ENCODE results near the gene NAA80.

NAA80 gene

DNA sequence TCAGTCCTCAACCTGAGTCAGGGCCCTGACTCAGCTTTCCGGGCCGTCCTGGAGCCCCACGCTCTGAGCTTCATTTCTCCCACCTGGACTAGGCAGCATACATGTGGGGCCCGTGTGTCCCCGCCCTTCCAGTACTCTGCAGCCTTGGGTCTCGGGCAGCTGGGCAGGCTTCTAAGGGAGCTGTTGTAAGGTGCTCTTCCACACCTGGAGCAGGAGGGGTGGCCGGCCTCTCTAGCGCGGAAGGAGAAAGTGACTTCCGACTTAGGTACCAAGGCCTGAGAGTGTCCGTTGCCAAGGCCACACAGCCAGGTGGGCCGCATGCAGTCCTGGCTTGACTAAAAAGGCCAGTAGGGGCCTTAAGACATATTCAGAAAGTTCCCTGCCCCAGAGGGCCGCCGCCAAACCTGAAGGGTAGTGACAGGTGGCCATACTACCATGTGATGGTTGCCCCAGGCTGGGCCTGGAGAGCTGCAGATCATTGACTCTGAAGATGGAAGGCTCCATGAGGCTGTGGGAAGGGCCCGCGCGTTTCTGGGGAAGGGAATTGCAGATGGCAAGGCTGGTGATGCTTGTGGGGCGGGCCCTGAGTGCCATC, 39.7 kb downstream of the NAA80 start:
- Histone ChIP-seq H3K4me3 (ENCODE audit: low read length) (peak overlapping the region; percentile 66), H3K79me2 (ENCODE audit: control insufficient read depth, low read length) (no peaks in the 10 kb centered on the region), H3K27me3 (ENCODE audit: control insufficient read depth, low read length) (no peaks in the 10 kb centered on the region), H3K9me2 (replicated peaks; ENCODE audit: control insufficient read depth, low read length) (no peaks in the 10 kb centered on the region), H3K36me3 (ENCODE audit: control insufficient read depth, low read length) (peaks cover 30% of the 10 kb centered on the region), H3F3A (ENCODE audit: control insufficient read depth, insufficient read depth) (no peaks in the 10 kb centered on the region; the same call in 1 of the 2 replicates), H4K20me1 (ENCODE audit: control insufficient read depth, insufficient read depth, low read depth, low read length) (no peaks in the 10 kb centered on the region), H3K4me1 (ENCODE audit: control insufficient read depth, low read length) (peaks cover 10% of the 10 kb centered on the region), H3K27ac (ENCODE audit: low read depth, low read length) (no peak overlapping the region), H3K9me3 (ENCODE audit: control insufficient read depth, insufficient read depth, low read length) (no peaks in the 10 kb centered on the region), H3K4me2 (ENCODE audit: low read length) (peak overlapping the region; percentile 69)
- TF ChIP-seq, protein P1, sequence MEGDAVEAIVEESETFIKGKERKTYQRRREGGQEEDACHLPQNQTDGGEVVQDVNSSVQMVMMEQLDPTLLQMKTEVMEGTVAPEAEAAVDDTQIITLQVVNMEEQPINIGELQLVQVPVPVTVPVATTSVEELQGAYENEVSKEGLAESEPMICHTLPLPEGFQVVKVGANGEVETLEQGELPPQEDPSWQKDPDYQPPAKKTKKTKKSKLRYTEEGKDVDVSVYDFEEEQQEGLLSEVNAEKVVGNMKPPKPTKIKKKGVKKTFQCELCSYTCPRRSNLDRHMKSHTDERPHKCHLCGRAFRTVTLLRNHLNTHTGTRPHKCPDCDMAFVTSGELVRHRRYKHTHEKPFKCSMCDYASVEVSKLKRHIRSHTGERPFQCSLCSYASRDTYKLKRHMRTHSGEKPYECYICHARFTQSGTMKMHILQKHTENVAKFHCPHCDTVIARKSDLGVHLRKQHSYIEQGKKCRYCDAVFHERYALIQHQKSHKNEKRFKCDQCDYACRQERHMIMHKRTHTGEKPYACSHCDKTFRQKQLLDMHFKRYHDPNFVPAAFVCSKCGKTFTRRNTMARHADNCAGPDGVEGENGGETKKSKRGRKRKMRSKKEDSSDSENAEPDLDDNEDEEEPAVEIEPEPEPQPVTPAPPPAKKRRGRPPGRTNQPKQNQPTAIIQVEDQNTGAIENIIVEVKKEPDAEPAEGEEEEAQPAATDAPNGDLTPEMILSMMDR (IDR thresholded peaks at IDR 0.05; ENCODE audit: low read depth, low read length, poor library complexity, severe bottlenecking): no peak
- TF ChIP-seq EZH2phosphoT487 (IDR thresholded peaks at IDR 0.05; ENCODE audit: borderline replicate concordance, low read length): no peak

DNA sequence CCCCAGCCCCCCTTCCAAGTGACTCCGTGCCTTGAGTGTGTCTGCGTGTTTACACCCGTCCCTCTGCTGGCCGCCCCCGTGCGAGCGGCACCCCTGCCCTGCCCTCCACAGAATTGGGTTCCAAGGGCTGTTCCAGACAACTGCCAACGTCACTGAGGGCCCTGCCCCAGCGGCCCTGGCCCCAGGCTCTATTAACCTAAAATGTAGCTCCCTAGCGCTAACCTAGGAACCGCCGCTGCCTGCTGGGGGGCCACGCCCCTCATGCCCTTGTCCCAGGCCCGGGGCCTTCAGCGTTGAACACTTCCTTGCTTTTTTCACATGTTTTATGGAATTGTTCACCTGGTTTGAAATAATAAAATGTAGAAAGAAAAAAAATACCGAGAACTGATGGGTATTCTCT, 40.2 kb downstream of the NAA80 start:
- Histone ChIP-seq H3K4me3 (ENCODE audit: low read length) (no peak overlapping the region), H3K9me3 (ENCODE audit: control insufficient read depth, insufficient read depth, low read length) (no peaks in the 10 kb centered on the region), H3K27me3 (ENCODE audit: control insufficient read depth, low read length) (no peaks in the 10 kb centered on the region), H4K20me1 (ENCODE audit: control insufficient read depth, insufficient read depth, low read depth, low read length) (no peaks in the 10 kb centered on the region), H3F3A (ENCODE audit: control insufficient read depth, insufficient read depth) (no peaks in the 10 kb centered on the region; the same call in 1 of the 2 replicates), H3K4me2 (ENCODE audit: low read length) (no peak overlapping the region), H3K79me2 (ENCODE audit: control insufficient read depth, low read length) (no peaks in the 10 kb centered on the region), H3K27ac (ENCODE audit: low read depth, low read length) (no peak overlapping the region), H3K36me3 (ENCODE audit: control insufficient read depth, low read length) (peaks cover 36% of the 10 kb centered on the region), H3K9me2 (replicated peaks; ENCODE audit: control insufficient read depth, low read length) (no peaks in the 10 kb centered on the region), H3K4me1 (ENCODE audit: control insufficient read depth, low read length) (peaks cover 10% of the 10 kb centered on the region)
- TF ChIP-seq, protein P1 (IDR thresholded peaks at IDR 0.05; ENCODE audit: low read depth, low read length, poor library complexity, severe bottlenecking): no peak
- TF ChIP-seq EZH2phosphoT487 (IDR thresholded peaks at IDR 0.05; ENCODE audit: borderline replicate concordance, low read length): no peak

DNA sequence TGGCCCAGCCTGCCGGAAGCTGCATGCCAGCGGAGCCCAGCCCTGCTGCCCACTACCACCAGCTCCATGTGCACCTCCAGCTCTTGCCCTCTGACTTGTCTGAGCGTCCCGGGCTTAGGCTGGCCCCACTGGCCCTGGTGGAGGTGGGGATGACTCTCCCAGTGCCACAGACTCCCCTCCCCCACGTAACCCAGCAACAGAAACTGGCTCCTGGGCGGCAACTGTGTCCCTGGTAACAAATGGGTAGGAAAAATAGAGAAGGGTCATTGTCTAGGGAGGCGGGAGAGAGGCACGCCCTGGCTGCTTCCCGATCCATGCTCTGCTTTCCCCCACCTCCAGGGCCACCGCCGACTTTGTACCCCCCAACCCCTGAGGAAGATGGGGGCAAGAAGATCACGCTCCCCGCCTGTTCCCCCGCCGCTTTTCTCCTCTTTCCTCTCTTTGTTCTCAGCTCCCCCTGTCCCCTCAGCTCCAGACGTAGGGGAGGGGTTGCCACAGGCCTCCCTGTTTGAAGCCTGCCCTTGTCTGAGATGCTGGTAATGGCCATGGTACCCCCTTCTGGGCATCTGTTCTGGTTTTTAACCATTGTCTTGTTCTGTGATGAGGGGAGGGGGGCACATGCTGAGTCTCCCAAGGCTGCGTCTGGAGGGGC, 41.0 kb downstream of the NAA80 start:
- Histone ChIP-seq H3K27ac (ENCODE audit: low read depth, low read length) (no peak overlapping the region), H3K9me2 (replicated peaks; ENCODE audit: control insufficient read depth, low read length) (no peaks in the 10 kb centered on the region), H3K9me3 (ENCODE audit: control insufficient read depth, insufficient read depth, low read length) (no peaks in the 10 kb centered on the region), H3K4me2 (ENCODE audit: low read length) (no peak overlapping the region), H3K4me3 (ENCODE audit: low read length) (no peak overlapping the region), H3F3A (ENCODE audit: control insufficient read depth, insufficient read depth) (no peaks in the 10 kb centered on the region; the same call in 1 of the 2 replicates), H4K20me1 (ENCODE audit: control insufficient read depth, insufficient read depth, low read depth, low read length) (no peaks in the 10 kb centered on the region), H3K36me3 (ENCODE audit: control insufficient read depth, low read length) (peaks cover 40% of the 10 kb centered on the region), H3K4me1 (ENCODE audit: control insufficient read depth, low read length) (peaks cover 10% of the 10 kb centered on the region), H3K79me2 (ENCODE audit: control insufficient read depth, low read length) (no peaks in the 10 kb centered on the region), H3K27me3 (ENCODE audit: control insufficient read depth, low read length) (no peaks in the 10 kb centered on the region)
- TF ChIP-seq, protein P1 (IDR thresholded peaks at IDR 0.05; ENCODE audit: low read depth, low read length, poor library complexity, severe bottlenecking): no peak
- TF ChIP-seq EZH2phosphoT487 (IDR thresholded peaks at IDR 0.05; ENCODE audit: borderline replicate concordance, low read length): no peak

Measured in DOHH2 (cell line).